Dendritic cell treated with granulocyte-macrophage colony-stimulating factor and Interleukin-4, amounts not matched to agents 40 ng/mL and 50 ng/mL, for 4 days (primary cell): Measurements from ENCODE around the gene SCAPER.

Experiments
- H3K27ac Mint-ChIP-seq: one replicate; pipeline ENCODE4 v1.8.0; 2022; ENCODE audit warnings: mild to moderate bottlenecking, mixed read lengths
- H3K27me3 Mint-ChIP-seq: one replicate; pipeline ENCODE4 v1.8.0; 2022; ENCODE audit warnings: mild to moderate bottlenecking, mixed read lengths
- H3K36me3 Mint-ChIP-seq: one replicate; pipeline ENCODE4 v1.8.0; 2022; ENCODE audit warnings: low read depth, mixed read lengths
- H3K4me1 Mint-ChIP-seq: one replicate; pipeline ENCODE4 v1.8.0; 2022; ENCODE audit warnings: low read depth, mixed read lengths
- H3K4me3 Mint-ChIP-seq: one replicate; pipeline ENCODE4 v1.8.0; 2022; ENCODE audit warnings: mild to moderate bottlenecking, moderate library complexity, mixed read lengths
- H3K9me3 Mint-ChIP-seq: one replicate; pipeline ENCODE4 v1.8.0; 2022; ENCODE audit warnings: mixed read lengths
- intact Hi-C: fragments of 100-400 bp; cut with micrococcal nuclease; formaldehyde crosslinking; loops from one replicate; pipeline ENCODE4 v1.15.0; 2022

The SCAPER gene

DNA sequence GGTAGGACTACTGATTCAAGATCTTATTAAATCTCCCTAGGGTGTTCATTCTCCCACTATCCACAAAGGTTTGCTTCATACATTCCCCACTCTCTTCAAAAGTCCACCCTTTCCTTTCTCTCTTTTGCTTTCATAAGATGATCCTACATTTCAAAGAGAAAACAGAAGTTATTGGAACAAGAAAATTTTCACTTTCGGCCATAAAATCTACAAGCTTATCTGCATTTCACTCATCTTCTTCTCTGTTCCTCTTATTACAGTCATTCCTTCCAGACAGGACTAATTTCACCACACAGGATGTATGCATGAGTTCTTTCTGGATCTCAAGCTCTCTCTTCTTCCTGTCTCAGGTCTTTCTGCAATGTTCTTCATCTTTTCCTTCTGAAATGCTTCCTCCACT is 329.9 kb downstream of the SCAPER start:
- Mint-ChIP-seq H3K9me3 (peaks cover 8% of the 10 kb centered on the region), H3K36me3 (peaks cover 5% of the 10 kb centered on the region), H3K27me3 (no peaks in the 10 kb centered on the region), H3K4me3 (no peak overlapping the region), H3K27ac (no peak overlapping the region), H3K4me1 (peaks cover 18% of the 10 kb centered on the region)
- intact Hi-C loops = no loop called here

DNA sequence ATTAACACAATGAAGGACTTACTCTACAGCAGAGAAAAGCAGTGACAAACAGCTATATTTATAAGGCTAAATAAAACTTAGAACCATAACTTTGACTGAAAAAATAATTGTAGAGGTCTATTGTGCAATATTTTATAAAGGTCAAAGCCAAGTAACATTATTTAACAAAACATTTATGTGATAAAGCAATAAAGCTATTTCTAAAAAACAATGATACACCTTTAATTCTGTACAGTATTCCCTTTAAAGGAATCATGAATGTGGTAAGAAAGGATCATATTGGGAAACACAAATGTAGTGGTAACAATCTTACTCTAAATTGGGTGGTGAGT is 332.2 kb downstream of the SCAPER start:
- Mint-ChIP-seq H3K27me3 (no peaks in the 10 kb centered on the region), H3K27ac (no peak overlapping the region), H3K36me3 (peaks cover 10% of the 10 kb centered on the region), H3K9me3 (no peaks in the 10 kb centered on the region), H3K4me3 (no peak overlapping the region), H3K4me1 (peaks cover 18% of the 10 kb centered on the region)
- intact Hi-C loops = no loop called here

DNA sequence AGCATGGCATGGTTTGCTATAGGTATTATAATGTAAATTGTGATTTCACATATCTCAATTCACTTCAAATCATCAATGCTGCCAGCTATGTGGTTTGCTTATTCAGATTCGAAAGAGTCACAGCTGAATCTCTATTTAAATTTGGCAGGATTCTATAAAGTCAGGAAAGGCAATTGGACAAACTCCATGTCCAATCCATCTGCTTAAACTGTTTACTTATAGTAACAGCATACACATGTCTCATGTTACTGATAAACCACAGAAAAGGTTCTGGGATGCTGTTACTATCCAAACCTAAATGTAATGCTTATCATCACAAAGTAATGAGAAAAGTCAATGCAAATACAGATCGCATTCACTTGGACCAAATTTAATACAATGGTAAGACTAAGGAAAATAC is 338.9 kb downstream of the SCAPER start:
- intact Hi-C loops = no loop called here
- no peak overlapping the region for H3K4me3 Mint-ChIP-seq
- no peaks in the 10 kb centered on the region for H3K27me3 Mint-ChIP-seq
- H3K9me3 Mint-ChIP-seq = peaks cover 10% of the 10 kb centered on the region
- no peak overlapping the region for H3K27ac Mint-ChIP-seq
- H3K36me3 Mint-ChIP-seq = peaks cover 10% of the 10 kb centered on the region
- no peaks in the 10 kb centered on the region for H3K4me1 Mint-ChIP-seq

DNA sequence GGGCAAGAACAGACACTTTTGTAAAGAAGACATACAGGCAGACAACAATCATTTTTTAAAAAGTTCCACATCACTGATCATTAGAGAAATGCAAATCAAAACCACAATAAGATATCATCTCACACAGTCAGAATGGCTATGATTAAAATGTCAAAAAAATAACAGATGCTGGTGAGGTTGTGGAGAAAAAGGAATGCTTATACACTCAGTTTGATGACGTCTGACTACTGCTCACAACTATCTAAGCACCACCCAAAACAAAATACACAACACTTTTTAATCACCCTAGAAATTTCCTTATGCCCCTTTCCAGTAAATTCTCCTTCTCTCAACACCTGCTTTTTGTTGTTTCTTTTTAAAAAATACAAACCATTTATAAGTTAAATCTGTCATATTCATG is 339.8 kb downstream of the SCAPER start:
- H3K4me1 Mint-ChIP-seq = no peaks in the 10 kb centered on the region
- no peak overlapping the region for H3K4me3 Mint-ChIP-seq
- H3K27ac Mint-ChIP-seq = no peak overlapping the region
- H3K9me3 Mint-ChIP-seq = peaks cover 10% of the 10 kb centered on the region
- intact Hi-C loops = no loop called here
- no peaks in the 10 kb centered on the region for H3K27me3 Mint-ChIP-seq
- peaks cover 6% of the 10 kb centered on the region for H3K36me3 Mint-ChIP-seq

DNA sequence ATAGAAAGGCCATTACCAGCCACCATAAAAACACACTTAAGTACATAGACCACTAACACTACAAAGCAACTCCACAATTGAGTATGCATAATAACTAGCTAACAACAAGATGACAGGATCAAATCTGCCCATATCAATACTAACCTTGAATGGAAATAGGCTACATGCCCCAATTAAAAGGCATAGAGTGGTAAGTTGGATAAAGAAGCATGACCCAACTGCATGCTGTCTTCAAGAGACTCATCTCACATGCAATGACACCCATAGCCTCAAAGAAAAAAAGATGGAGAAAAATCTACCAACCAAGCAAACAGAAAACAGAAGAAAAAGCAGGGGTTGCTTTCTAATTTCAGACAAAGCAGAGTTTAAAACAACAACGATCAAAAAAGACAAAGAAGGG is 349.9 kb downstream of the SCAPER start:
- no peak overlapping the region for H3K27ac Mint-ChIP-seq
- intact Hi-C loops = no loop called here
- peaks cover 8% of the 10 kb centered on the region for H3K4me1 Mint-ChIP-seq
- peaks cover 7% of the 10 kb centered on the region for H3K9me3 Mint-ChIP-seq
- H3K4me3 Mint-ChIP-seq = no peak overlapping the region
- H3K36me3 Mint-ChIP-seq = peaks cover 12% of the 10 kb centered on the region
- H3K27me3 Mint-ChIP-seq = no peaks in the 10 kb centered on the region

DNA sequence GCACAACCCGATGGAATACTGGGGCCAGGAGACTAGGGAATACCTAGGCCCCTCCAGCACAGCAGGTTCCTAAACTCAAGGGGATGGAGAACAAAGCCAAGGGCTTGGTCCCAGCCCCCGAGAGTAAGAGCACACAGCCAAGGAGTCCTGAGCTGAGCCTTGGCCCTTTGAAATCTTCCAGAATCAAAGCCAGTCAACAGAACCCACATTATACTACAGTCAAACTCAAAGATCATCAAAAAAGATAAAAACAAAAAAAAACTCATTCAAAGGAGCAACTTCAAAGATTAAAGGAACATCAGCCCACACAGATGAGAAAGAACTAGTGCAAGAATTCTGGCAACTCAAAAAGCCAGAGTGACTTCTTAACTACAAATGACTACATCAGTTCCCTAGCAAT is 351.6 kb downstream of the SCAPER start:
- Mint-ChIP-seq H3K27me3 (no peaks in the 10 kb centered on the region), H3K27ac (no peak overlapping the region), H3K9me3 (no peaks in the 10 kb centered on the region), H3K4me3 (no peak overlapping the region), H3K36me3 (peaks cover 5% of the 10 kb centered on the region), H3K4me1 (peaks cover 8% of the 10 kb centered on the region)
- intact Hi-C loops = no loop called here

DNA sequence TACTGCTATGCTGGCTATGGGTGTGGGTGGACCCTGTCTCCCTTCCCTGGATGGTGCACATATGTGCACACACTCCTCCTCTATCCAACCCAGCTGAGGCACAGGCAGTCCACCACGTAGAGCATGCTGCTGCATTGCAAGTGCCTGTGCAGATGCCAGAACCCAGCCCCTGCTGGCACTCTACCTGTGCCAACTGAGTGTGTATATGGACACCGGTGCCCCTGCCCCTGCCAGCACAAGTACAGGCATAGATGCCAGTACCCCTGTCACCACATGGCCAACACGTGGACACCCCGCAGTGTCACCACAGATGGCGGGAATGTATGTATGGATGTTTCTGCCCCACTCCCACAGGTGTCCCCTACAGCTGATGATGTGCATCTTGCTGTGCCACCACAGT is 352.0 kb downstream of the SCAPER start:
- Mint-ChIP-seq H3K4me3 (no peak overlapping the region), H3K4me1 (peaks cover 8% of the 10 kb centered on the region), H3K9me3 (no peaks in the 10 kb centered on the region), H3K27ac (no peak overlapping the region), H3K36me3 (peaks cover 5% of the 10 kb centered on the region), H3K27me3 (no peaks in the 10 kb centered on the region)
- intact Hi-C loops = no loop called here

DNA sequence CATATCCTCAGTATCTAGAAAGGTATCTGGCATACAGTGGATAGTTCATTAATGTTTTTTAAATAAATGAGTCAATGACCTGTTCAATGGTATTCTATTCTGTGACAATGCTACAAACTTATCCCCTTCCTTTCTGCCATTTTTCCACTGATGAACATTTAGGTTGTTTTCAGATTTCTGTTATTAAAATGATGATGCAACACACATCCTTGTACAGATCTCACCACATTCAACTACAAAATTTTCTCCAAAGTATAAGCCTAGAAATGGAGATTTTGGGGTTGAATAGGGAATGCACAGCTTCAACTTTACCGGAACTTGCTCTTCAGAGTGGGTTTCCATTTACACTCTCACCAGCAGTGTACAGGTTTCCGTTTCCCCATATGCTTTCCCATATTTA is 358.3 kb downstream of the SCAPER start:
- Mint-ChIP-seq H3K36me3 (peaks cover 5% of the 10 kb centered on the region), H3K9me3 (no peaks in the 10 kb centered on the region), H3K27me3 (no peaks in the 10 kb centered on the region), H3K4me1 (no peaks in the 10 kb centered on the region), H3K4me3 (no peak overlapping the region), H3K27ac (no peak overlapping the region)
- intact Hi-C loops = no loop called here

DNA sequence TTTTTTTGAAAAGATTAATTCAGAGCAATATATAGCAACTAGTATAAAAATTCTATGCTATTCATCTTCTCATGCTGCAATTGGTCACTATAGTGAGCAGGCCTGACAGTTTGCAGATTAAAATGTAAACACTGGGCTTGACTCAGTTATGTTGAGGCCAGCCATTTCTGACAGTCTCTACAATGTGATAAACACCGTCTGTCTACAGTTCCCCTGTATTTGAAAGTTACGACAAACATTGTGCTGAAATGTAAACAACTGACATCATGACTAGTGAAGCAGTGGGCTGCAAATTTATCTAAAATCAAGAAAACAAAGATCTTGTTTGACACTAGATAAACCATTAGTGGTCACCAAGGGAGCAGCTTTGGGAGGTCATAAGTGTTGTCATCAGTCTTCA is 371.1 kb downstream of the SCAPER start:
- no peaks in the 10 kb centered on the region for H3K9me3 Mint-ChIP-seq
- no peak overlapping the region for H3K27ac Mint-ChIP-seq
- no peaks in the 10 kb centered on the region for H3K27me3 Mint-ChIP-seq
- intact Hi-C loops = no loop called here
- H3K36me3 Mint-ChIP-seq = no peaks in the 10 kb centered on the region
- peaks cover 13% of the 10 kb centered on the region for H3K4me1 Mint-ChIP-seq
- H3K4me3 Mint-ChIP-seq = no peak overlapping the region

DNA sequence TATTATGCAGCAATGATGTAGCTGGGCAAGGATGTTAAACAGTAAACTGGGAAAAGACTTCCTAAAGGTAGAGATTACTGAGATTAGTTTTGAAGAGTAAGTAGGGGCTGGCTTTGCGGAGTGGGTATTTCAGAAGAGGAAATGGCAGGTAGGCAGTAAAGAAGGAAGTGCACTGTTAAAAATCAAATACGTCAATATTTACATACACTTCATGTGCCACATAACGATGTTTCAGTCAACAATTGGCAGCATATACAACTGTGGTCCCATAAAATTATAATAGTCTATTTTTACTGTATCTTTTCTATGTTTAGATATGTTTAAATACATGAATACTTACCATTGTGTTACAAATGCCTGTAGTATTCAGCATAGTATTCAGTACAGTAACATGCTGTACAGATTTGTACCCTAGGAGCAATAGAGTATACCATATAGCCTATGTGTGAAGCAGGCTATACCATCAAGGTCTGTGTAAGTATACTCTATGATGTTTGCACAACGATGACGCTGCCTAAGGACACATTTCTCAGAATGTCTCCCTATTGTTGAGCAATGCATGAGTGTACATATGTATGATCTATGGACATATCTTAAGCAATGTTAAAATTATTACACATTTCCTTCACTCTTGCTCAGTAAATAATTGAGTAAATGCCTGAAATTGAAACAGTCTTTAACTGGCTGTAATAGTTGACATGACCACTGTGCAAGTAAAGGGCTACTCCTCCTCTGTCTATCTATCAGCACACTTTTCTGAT is 371.9 kb downstream of the SCAPER start:
- intact Hi-C loops = no loop called here
- no peaks in the 10 kb centered on the region for H3K27me3 Mint-ChIP-seq
- H3K4me1 Mint-ChIP-seq = peaks cover 13% of the 10 kb centered on the region
- no peaks in the 10 kb centered on the region for H3K36me3 Mint-ChIP-seq
- H3K4me3 Mint-ChIP-seq = no peak overlapping the region
- no peaks in the 10 kb centered on the region for H3K9me3 Mint-ChIP-seq
- H3K27ac Mint-ChIP-seq = no peak overlapping the region

DNA sequence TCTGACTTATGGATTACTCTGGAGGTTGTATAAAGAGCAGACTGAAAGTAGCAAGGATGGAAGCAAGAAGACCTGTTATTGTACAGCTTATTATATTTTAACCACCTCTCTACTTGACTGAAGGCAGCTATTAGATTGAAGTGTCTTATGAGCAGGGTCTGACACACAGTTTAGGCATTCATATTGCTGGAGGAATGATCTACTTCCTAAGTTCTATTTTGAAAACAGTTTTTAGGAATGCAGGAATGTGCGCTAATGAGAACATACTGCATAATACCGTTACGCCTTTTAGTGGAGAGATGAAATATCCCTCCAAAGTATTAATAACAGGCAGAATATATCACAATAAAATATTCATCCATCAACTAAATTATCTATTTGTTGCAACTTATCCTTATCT is 375.2 kb downstream of the SCAPER start:
- Mint-ChIP-seq H3K36me3 (no peaks in the 10 kb centered on the region), H3K9me3 (no peaks in the 10 kb centered on the region)
- intact Hi-C loops = no loop called here

DNA sequence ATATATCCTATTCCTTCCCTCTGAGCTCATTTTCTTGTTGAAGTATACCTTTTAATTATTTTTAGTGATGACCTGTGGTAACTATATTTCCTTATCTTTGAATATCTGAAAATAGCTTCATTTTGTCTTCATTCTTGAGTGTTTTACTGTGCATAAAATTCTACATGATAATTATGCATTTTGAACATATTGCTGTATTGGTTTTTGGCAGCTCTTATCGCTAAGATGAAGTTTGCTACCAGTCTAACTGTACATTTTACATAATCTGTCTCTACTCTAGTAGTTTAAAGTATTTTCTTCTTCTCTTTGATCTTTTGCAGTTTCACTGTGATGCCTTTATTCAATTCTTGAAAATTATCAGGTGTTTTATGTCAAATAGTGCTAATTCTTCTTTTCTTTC is 379.0 kb downstream of the SCAPER start:
- H3K36me3 Mint-ChIP-seq = no peaks in the 10 kb centered on the region
- H3K4me3 Mint-ChIP-seq = no peak overlapping the region
- H3K9me3 Mint-ChIP-seq = no peaks in the 10 kb centered on the region
- H3K4me1 Mint-ChIP-seq = no peaks in the 10 kb centered on the region
- H3K27me3 Mint-ChIP-seq = no peaks in the 10 kb centered on the region
- intact Hi-C loops = no loop called here
- H3K27ac Mint-ChIP-seq = no peak overlapping the region

More for the DNA sequence above, 375.2 kb downstream of the SCAPER start:
- Mint-ChIP-seq H3K4me3 (no peak overlapping the region), H3K27me3 (no peaks in the 10 kb centered on the region), H3K27ac (no peak overlapping the region), H3K4me1 (peaks cover 13% of the 10 kb centered on the region)

DNA sequence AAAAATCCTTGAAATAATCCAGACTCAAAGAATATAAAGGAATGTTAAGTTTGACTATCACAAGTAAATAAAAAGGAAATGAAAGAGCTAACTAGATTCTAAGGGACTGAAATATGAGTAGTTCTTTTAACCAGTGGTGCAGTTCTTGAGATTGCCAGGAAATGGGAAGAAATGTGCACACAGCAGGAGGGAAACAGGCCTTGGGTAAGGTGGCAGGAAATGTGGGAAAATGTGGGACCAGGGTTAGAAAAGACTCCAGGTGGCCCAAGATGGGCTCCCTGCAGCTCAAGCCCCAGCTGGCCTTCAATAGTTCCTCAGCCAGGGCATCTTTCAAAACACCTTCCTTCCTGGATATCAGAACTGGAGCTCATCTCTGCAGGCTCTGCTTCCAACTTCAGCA is 387.2 kb downstream of the SCAPER start:
- Mint-ChIP-seq H3K27ac (no peak overlapping the region), H3K27me3 (no peaks in the 10 kb centered on the region), H3K9me3 (no peaks in the 10 kb centered on the region), H3K4me1 (no peaks in the 10 kb centered on the region), H3K36me3 (no peaks in the 10 kb centered on the region), H3K4me3 (no peak overlapping the region)
- intact Hi-C loops = no loop called here

DNA sequence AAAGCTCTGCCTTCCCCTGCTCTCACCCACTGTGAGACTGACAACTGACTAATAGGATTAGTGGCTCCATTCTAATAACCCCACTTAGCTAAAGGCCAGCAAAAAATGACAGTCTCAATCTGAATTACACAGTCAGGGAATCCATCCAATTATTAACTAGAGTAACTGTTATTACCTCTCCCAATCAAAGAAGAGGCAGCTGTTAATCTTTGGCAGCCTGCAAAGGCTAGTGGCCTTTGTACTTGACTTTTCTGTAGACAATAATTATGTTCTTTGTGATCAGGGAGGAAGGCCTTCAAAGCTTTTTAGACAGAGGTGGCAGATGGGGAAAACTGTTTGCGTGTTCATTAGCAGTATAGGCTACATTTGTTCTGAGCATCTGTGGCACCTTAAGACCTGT is 390.9 kb downstream of the SCAPER start:
- Mint-ChIP-seq H3K27me3 (no peaks in the 10 kb centered on the region), H3K9me3 (no peaks in the 10 kb centered on the region), H3K4me1 (no peaks in the 10 kb centered on the region), H3K4me3 (no peak overlapping the region), H3K27ac (no peak overlapping the region), H3K36me3 (no peaks in the 10 kb centered on the region)
- intact Hi-C loops = no loop called here

DNA sequence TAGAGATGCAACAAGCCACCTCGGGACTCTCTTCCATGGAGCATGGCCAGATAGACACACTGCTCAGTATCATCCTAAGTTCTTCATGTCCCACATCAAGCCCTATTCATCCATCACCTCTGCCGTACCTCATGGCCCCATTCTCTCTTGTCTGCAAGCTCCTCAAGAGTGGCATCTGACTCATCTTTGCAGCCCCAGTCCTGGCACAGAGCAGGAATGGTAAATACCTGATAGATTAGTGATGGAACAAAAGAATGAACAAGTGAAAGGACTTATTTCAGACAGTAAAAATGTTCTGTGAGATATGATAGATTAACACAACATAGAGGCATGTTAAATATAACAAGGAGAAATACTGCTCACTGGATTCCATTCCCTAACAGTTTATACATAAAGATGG is 392.2 kb downstream of the SCAPER start:
- no peaks in the 10 kb centered on the region for H3K9me3 Mint-ChIP-seq
- no peaks in the 10 kb centered on the region for H3K4me1 Mint-ChIP-seq
- no peaks in the 10 kb centered on the region for H3K27me3 Mint-ChIP-seq
- no peaks in the 10 kb centered on the region for H3K36me3 Mint-ChIP-seq
- H3K4me3 Mint-ChIP-seq = no peak overlapping the region
- H3K27ac Mint-ChIP-seq = no peak overlapping the region
- intact Hi-C loops = no loop called here
